HCT116 (cell line): ENCODE results near the gene DAAM2. TPM values are rescaled to one million over a fixed set of nuclear protein-coding genes. Genes with fewer than 3 reads are reported as not detected.

Source experiments
- ATAC-seq: fragments of 200-7000 bp; cut with Tn5 transposase; 2 replicates; pipeline ENCODE4 v1.9.1; 2020; ENCODE audit warnings: mild to moderate bottlenecking, moderate library complexity
- BruUV-seq: library from RNA; stranded (reverse); fragments of 400-500 nt; replicated peaks from 2 replicates; lab custom pipeline; 2021; lab: Mats Ljungman, UMichigan
- CTCF ChIA-PET: fragments of 300-600 bp; sonication (Branson Sonifier 250); formaldehyde crosslinking; loops from one replicate; lab custom pipeline; 2021; ENCODE audit warnings: antibody characterized with exemption; lab: Charles Lee
- POLR2A ChIA-PET: fragments of 300-600, 350-600 bp; sonication (Branson Sonifier 250); formaldehyde crosslinking; loops from one replicate; lab custom pipeline; 2021; ENCODE audit warnings: antibody characterized with exemption; lab: Charles Lee
- RAD21 ChIA-PET, 2 experiments: fragments of 300-600 bp; sonication (Branson Sonifier 250); formaldehyde crosslinking; loops; one replicate each; lab custom pipeline; 2023; ENCODE audit warnings: low total read pairs in 2 of 2; ENCODE audit not compliant: uncharacterized antibody in 2 of 2, unreplicated experiment in 2 of 2, low non-redundant PET in 1 of 2; lab: Charles Lee
- DNase-seq: peaks from one replicate; pipeline ENCODE4 v3.0.0-alpha.2; 2010; ENCODE audit warnings: low read depth, low spot score
- H2AFZ ChIP-seq: fragments of 200-600 bp; shearing (Covaris generic), sonication (generic); 2 replicates; pipeline ENCODE4 v1.6.1; 2017; ENCODE audit warnings: low read depth, mixed run types, mixed read lengths, antibody characterized with exemption, low read length; ENCODE audit not compliant: poor library complexity, severe bottlenecking
- H3K27ac ChIP-seq: 2 replicates; pipeline ENCODE4 v1.5.1; 2012; ENCODE audit warnings: low read depth, low read length
- H3K27me3 ChIP-seq: fragments of 200-600 bp; sonication (generic); 2 replicates; pipeline ENCODE4 v1.6.1; 2016; ENCODE audit warnings: mixed run types, low read length, mixed read lengths; ENCODE audit not compliant: insufficient read depth
- H3K36me3 ChIP-seq, 2 experiments: fragments of 200-500 bp in 1 of 2; fragments of 200-600 bp in 1 of 2; sonication (Bioruptor generic) in 1 of 2; sonication (generic) in 1 of 2; 2 replicates each; pipeline versions ENCODE4 v1.5.1 to v1.6.1; 2014 to 2016; ENCODE audit warnings: low read length in 2 of 2, inconsistent platforms in 1 of 2, mixed read lengths in 1 of 2, mixed run types in 1 of 2; ENCODE audit not compliant: insufficient read depth in 2 of 2, control insufficient read depth in 1 of 2
- H3K4me1 ChIP-seq, 2 experiments: fragments of 200-600 bp in 1 of 2; sonication (generic) in 1 of 2; 2 replicates each; pipeline versions ENCODE4 v1.5.1 to v1.6.1; 2012 to 2017; ENCODE audit warnings: low read length in 2 of 2, inconsistent platforms in 1 of 2, mild to moderate bottlenecking in 1 of 2, mixed read lengths in 1 of 2, mixed run types in 1 of 2, moderate library complexity in 1 of 2; ENCODE audit not compliant: insufficient read depth in 2 of 2, control insufficient read depth in 1 of 2
- H3K4me2 ChIP-seq: fragments of 200-600 bp; sonication (generic); 2 replicates; pipeline ENCODE4 v1.6.1; 2017; ENCODE audit warnings: mixed run types, low read length, mixed read lengths
- H3K4me3 ChIP-seq, 2 experiments: fragments of 200-600 bp in 1 of 2; sonication (generic) in 1 of 2; replicated peaks in 1 of 2; 2 replicates each; pipeline ENCODE4 v1.5.1; 2011 to 2016; ENCODE audit warnings: low read length in 2 of 2, control low read depth in 1 of 2, low read depth in 1 of 2, mild to moderate bottlenecking in 1 of 2, mixed read lengths in 1 of 2, mixed run types in 1 of 2
- H3K79me2 ChIP-seq: fragments of 200-600 bp; sonication (generic); 2 replicates; pipeline ENCODE4 v1.6.1; 2017; ENCODE audit warnings: mild to moderate bottlenecking, mixed run types, low read length, moderate library complexity, mixed read lengths; ENCODE audit not compliant: insufficient read depth
- H3K9ac ChIP-seq: fragments of 200-600 bp; sonication (generic); 2 replicates; pipeline ENCODE4 v1.6.1; 2016; ENCODE audit warnings: low read length, mixed read lengths
- H3K9me2 ChIP-seq: fragments of 200-600 bp; sonication (generic), shearing (Covaris generic); 2 replicates; pipeline ENCODE4 v1.6.1; 2017; ENCODE audit warnings: mixed run types, mild to moderate bottlenecking, moderate library complexity; ENCODE audit not compliant: insufficient read depth
- H3K9me3 ChIP-seq, 2 experiments: fragments of 200-500 bp in 1 of 2; fragments of 200-600 bp in 1 of 2; sonication (Bioruptor generic) in 1 of 2; sonication (generic) in 1 of 2; 2 replicates each; pipeline ENCODE4 v1.6.1; 2014 to 2017; ENCODE audit warnings: low read length in 2 of 2, mixed read lengths in 2 of 2, inconsistent platforms in 1 of 2, low read depth in 1 of 2, mild to moderate bottlenecking in 1 of 2, mixed run types in 1 of 2, moderate library complexity in 1 of 2; ENCODE audit not compliant: control insufficient read depth in 1 of 2, insufficient read depth in 1 of 2
- H4K20me1 ChIP-seq: fragments of 200-600 bp; sonication (generic), shearing (Covaris generic); 2 replicates; pipeline ENCODE4 v1.6.1; 2017; ENCODE audit warnings: mixed run types, mild to moderate bottlenecking, moderate library complexity; ENCODE audit not compliant: insufficient read depth
- CBX3 ChIP-seq: IDR thresholded peaks from 2 replicates; pipeline ENCODE4 v1.6.1; 2012; ENCODE audit warnings: low read depth
- CTCF ChIP-seq, 3 experiments: fragments of 200-600 bp in 1 of 3; sonication (generic) in 1 of 3; IDR thresholded peaks in 2 of 3; conservative IDR thresholded peaks in 1 of 3; 2 replicates each; pipeline ENCODE4 v1.5.1; 2012 to 2017; ENCODE audit warnings: low read depth in 2 of 3, low read length in 2 of 3, antibody characterized with exemption in 1 of 3, borderline replicate concordance in 1 of 3, control low read depth in 1 of 3, mild to moderate bottlenecking in 1 of 3, mixed read lengths in 1 of 3, mixed run types in 1 of 3, moderate library complexity in 1 of 3; ENCODE audit not compliant: insufficient read depth in 1 of 3
- EZH2 ChIP-seq: fragments of 200-600 bp; sonication (generic); IDR thresholded peaks from 2 replicates; pipeline ENCODE4 v1.6.1; 2017; ENCODE audit warnings: antibody characterized with exemption, mixed run types
- EZH2phosphoT487 ChIP-seq: fragments of 200-600 bp; IDR thresholded peaks from 2 replicates; pipeline ENCODE4 v1.6.1; 2018; ENCODE audit warnings: antibody characterized with exemption, borderline replicate concordance
- FOSL1 ChIP-seq: IDR thresholded peaks from 2 replicates; pipeline ENCODE4 v1.6.1; 2012; ENCODE audit warnings: low read depth
- MAX ChIP-seq: IDR thresholded peaks from 2 replicates; pipeline ENCODE4 v1.6.1; 2012
- RAD21 ChIP-seq: IDR thresholded peaks from 2 replicates; pipeline ENCODE4 v1.6.1; 2012; ENCODE audit warnings: low read depth, mild to moderate bottlenecking
- REST ChIP-seq: IDR thresholded peaks from 2 replicates; pipeline ENCODE4 v1.6.1; 2012; ENCODE audit warnings: low read depth
- SIN3A ChIP-seq: IDR thresholded peaks from 2 replicates; pipeline ENCODE4 v1.6.1; 2012; ENCODE audit warnings: low read depth
- YY1 ChIP-seq: IDR thresholded peaks from 2 replicates; pipeline ENCODE4 v1.6.1; 2011; ENCODE audit warnings: low read length, low read depth, moderate library complexity, mild to moderate bottlenecking; ENCODE audit not compliant: insufficient replicate concordance; ENCODE audit errors: extremely low read depth
- intact Hi-C: fragments of 100-400 bp; cut with micrococcal nuclease; formaldehyde crosslinking; loops from 2 replicates; pipeline ENCODE4 v1.10.0; 2022
- total RNA-seq: library from RNA; stranded (reverse); gene quantifications from one replicate; pipeline ENCODE4 v1.2.1, GENCODE V29; 2021; ENCODE audit not compliant: unreplicated experiment

DAAM2 gene
- total RNA-seq, 1 experiment from 2014 or later: not detected

GRCh38 chr6:39865011-39865888, 73.1 kb downstream of the DAAM2 start:
- ATAC-seq (peak; percentile 92), DNase-seq (peak; percentile 50)
- ChIA-PET POLR2A (no interaction called here), CTCF (interaction anchor here (0.7 to 2.9 kb wide), 15 partner anchors 8 to 503 kb away, joined by 3 to 13 read pairs (median 3); partner anchors contain the start of gene MOCS1), RAD21 (no interaction called here)
- peak overlapping the region; percentile 54 for H2AFZ ChIP-seq
- no peak overlapping the region for H3K27ac ChIP-seq
- peak; percentile 38 to 84 (median 84); a peak in 5 of 6 replicates for TF ChIP-seq CTCF (IDR thresholded peaks at IDR 0.05 in 2 of 3, conservative IDR thresholded peaks at IDR 0.05 in 1 of 3; ENCODE audit: borderline replicate concordance in 1 of 3, insufficient read depth in 1 of 3, low read depth in 2 of 3, low read length in 2 of 3)
- TF ChIP-seq SIN3A: no peak
- peak; percentile 56 for TF ChIP-seq RAD21
- TF ChIP-seq MAX: no peak
- no peak for TF ChIP-seq EZH2
- no peak for TF ChIP-seq EZH2phosphoT487
- TF ChIP-seq YY1: no peak
- no peak for TF ChIP-seq FOSL1
- no peak for TF ChIP-seq CBX3
- no peak for TF ChIP-seq REST
- H3K4me2 ChIP-seq: no peak overlapping the region
- no peaks in the 10 kb centered on the region for H3K9me2 ChIP-seq
- peaks cover 25% of the 10 kb centered on the region for H3K27me3 ChIP-seq
- no TSS peak for BruUV-seq
- no peaks in the 10 kb centered on the region for H3K79me2 ChIP-seq
- no peaks in the 10 kb centered on the region for H4K20me1 ChIP-seq
- no peak overlapping the region for H3K4me3 ChIP-seq
- no peaks in the 10 kb centered on the region for H3K4me1 ChIP-seq
- no peaks in the 10 kb centered on the region for H3K36me3 ChIP-seq
- intact Hi-C loops: loop anchor here (5.0 kb wide), 1 partner anchor 442 kb away; no protein-coding TSS in a partner anchor
- no peak overlapping the region for H3K9ac ChIP-seq
- H3K9me3 ChIP-seq: no peaks in the 10 kb centered on the region
